NB4 (cell line): ENCODE data around the gene TGFA.

ENCODE experiments used
- DNase-seq: peaks from one replicate; pipeline ENCODE4 v3.0.0; 2010; ENCODE audit warnings: low read depth
- H3K4me3 ChIP-seq: one replicate; pipeline ENCODE4 v1.5.1; 2011; ENCODE audit warnings: mild to moderate bottlenecking, low read depth, low read length, moderate library complexity
- CTCF ChIP-seq: IDR thresholded peaks from one replicate; pipeline ENCODE4 v1.5.1; 2012; ENCODE audit warnings: low read depth, low read length
- MYC ChIP-seq: IDR thresholded peaks from 2 replicates; pipeline ENCODE4 v1.6.1; 2011; ENCODE audit warnings: low read depth, low read length
- POLR2A ChIP-seq: IDR thresholded peaks from 2 replicates; pipeline ENCODE4 v1.6.1; 2011; ENCODE audit warnings: mild to moderate bottlenecking; ENCODE audit not compliant: insufficient read length; ENCODE audit errors: extremely low read depth
- TF ChIP-seq, protein P1 (sequence below): IDR thresholded peaks from 2 replicates; pipeline ENCODE4 v1.6.1; 2011; ENCODE audit warnings: low read depth, low read length

Gene TGFA

GRCh38 chr2:70551167-70551566, 2.5 kb downstream of the TGFA start:
- no peak overlapping the region for H3K4me3 ChIP-seq
- no peak for DNase-seq
- no peak for TF ChIP-seq MYC
- TF ChIP-seq CTCF, result no peak
- TF ChIP-seq, protein P1, sequence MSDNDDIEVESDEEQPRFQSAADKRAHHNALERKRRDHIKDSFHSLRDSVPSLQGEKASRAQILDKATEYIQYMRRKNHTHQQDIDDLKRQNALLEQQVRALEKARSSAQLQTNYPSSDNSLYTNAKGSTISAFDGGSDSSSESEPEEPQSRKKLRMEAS, result no peak

- no peak overlapping the region for H3K4me3 ChIP-seq
- TF ChIP-seq MYC, result no peak
- no peak for TF ChIP-seq CTCF
- no peak for TF ChIP-seq POLR2A
- TF ChIP-seq, protein P1, result no peak
- DNase-seq, result no peak
These were observed 3.7 kb downstream of the TGFA start for GRCh38 chr2:70549962-70550361.

DNA sequence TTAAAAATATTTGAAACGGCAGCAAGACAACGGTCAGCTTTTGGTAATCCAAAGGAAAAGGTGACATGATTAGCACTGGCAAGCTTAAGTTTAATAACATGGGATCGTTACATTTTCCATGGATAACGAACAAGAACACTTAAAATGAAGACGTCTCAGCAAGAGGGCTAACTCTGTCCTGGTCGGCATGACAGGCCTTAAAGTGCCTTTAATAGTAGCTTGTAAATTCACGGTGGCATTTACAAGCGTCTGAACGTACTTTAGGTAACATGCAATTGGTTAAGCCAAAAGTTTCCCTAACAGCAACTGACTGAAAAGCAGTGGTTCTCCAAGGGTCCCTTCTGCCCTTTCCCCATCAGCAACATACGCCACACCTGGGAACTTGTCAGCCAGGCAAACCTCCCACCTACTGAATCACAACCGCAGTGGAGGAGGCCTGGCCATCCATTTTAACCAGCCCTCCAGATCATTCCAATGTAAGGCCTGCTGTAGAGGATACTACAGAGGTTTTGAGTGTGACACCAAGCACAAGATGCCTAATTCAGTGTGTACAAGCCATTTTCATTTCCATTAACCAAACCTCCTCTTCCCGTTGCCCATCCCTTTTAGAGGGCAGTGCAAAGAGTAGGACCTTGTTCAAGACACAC, 4.4 kb downstream of the TGFA start:
- H3K4me3 ChIP-seq, result no peak overlapping the region
- DNase-seq, result no peak
- no peak for TF ChIP-seq MYC
- TF ChIP-seq, protein P1, result no peak
- no peak for TF ChIP-seq POLR2A
- no peak for TF ChIP-seq CTCF

GRCh38 chr2:70548233-70548632, 5.4 kb downstream of the TGFA start:
- no peak for TF ChIP-seq CTCF
- TF ChIP-seq MYC, result no peak
- TF ChIP-seq, protein P1, result no peak
- TF ChIP-seq POLR2A, result no peak
- no peak for DNase-seq
- H3K4me3 ChIP-seq, result no peak overlapping the region

DNA sequence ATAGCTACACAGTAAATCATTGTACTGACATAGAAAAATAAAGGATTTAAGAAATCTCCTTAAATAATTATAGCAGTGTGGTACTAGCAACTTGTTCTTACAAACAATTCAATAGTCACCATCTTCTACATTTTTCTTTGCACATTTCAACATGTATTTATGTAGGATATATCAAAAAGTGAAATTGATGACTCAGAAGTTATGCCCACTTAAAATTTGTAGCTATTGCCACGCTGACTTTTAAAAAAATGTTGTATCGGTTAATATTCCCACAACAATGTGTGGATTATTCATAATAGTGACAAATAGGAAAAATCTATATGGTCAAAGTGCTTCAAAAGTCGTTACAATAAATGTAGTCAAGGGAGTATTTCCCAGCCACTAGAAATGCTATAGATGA, 6.7 kb downstream of the TGFA start:
- TF ChIP-seq POLR2A, result no peak
- H3K4me3 ChIP-seq, result no peak overlapping the region
- DNase-seq, result no peak

DNA sequence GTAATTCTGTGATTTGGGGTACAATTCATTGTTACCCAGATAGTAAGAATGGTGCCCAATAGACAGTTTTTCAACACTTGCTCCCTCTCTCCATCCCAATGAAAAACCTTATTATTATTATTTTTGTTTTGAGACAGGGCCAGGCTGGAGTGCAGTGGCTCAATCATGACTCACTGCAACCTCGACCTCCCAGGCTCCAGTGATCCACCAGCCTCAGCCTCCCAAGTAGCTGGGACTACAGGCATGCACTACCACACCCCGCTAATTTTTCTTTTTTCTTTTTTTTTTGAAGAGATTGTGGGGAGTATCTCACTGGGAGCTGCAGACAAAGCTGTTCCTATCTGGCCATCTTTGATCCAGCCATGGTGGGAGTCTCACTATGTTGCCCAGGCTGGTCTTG, 7.2 kb downstream of the TGFA start:
- TF ChIP-seq, protein P1, result no peak
- no peak for TF ChIP-seq CTCF
- no peak for TF ChIP-seq MYC
- TF ChIP-seq POLR2A, result no peak
- no peak for DNase-seq
- no peak overlapping the region for H3K4me3 ChIP-seq
